Activated CD4-positive, alpha-beta T cell treated with anti-CD3 and anti-CD28 coated beads, Interleukin-2, amount 10 ng/mL, durations not matched to agents 7 days and 5 days (primary cell): Measurements from ENCODE around the gene SEC16B. TPM values are rescaled to one million over a fixed set of nuclear protein-coding genes. Genes with fewer than 3 reads are reported as not detected.
A peak's percentile ranks its signal among the peaks of the same experiment; 100 is the strongest.

Source experiments
- CTCF ChIA-PET: fragments of 350-600 bp; sonication (Branson Sonifier 250); formaldehyde crosslinking; loops from one replicate; lab custom pipeline; 2021; ENCODE audit warnings: antibody characterized with exemption; lab: Charles Lee
- POLR2A ChIA-PET: fragments of 350-600 bp; sonication (Branson Sonifier 250); formaldehyde crosslinking; loops from one replicate; lab custom pipeline; 2021; ENCODE audit warnings: antibody characterized with exemption; lab: Charles Lee
- DNase-seq: peaks from one replicate; pipeline ENCODE4 v3.0.0-alpha.2; 2020
- H3K27ac Mint-ChIP-seq: one replicate; pipeline ENCODE4 v1.8.0; 2021; ENCODE audit warnings: mild to moderate bottlenecking, moderate library complexity, mixed read lengths
- H3K27me3 Mint-ChIP-seq: one replicate; pipeline ENCODE4 v1.8.0; 2021; ENCODE audit warnings: mixed read lengths
- H3K36me3 Mint-ChIP-seq: one replicate; pipeline ENCODE4 v1.8.0; 2021; ENCODE audit warnings: low read depth, mixed read lengths
- H3K4me1 Mint-ChIP-seq: one replicate; pipeline ENCODE4 v1.8.0; 2021; ENCODE audit warnings: mixed read lengths
- H3K4me3 Mint-ChIP-seq: one replicate; pipeline ENCODE4 v1.8.0; 2021; ENCODE audit warnings: mild to moderate bottlenecking, moderate library complexity, mixed read lengths
- H3K9me3 Mint-ChIP-seq: one replicate; pipeline ENCODE4 v1.8.0; 2021; ENCODE audit warnings: mixed read lengths
- total RNA-seq, 2 experiments: library from RNA; stranded (reverse); gene quantifications; one replicate each; pipeline ENCODE4 v1.2.3, GENCODE V29; 2021

SEC16B gene
- total RNA-seq, 2 experiments from 2014 or later = 0.23 TPM; not detected in 1

DNA sequence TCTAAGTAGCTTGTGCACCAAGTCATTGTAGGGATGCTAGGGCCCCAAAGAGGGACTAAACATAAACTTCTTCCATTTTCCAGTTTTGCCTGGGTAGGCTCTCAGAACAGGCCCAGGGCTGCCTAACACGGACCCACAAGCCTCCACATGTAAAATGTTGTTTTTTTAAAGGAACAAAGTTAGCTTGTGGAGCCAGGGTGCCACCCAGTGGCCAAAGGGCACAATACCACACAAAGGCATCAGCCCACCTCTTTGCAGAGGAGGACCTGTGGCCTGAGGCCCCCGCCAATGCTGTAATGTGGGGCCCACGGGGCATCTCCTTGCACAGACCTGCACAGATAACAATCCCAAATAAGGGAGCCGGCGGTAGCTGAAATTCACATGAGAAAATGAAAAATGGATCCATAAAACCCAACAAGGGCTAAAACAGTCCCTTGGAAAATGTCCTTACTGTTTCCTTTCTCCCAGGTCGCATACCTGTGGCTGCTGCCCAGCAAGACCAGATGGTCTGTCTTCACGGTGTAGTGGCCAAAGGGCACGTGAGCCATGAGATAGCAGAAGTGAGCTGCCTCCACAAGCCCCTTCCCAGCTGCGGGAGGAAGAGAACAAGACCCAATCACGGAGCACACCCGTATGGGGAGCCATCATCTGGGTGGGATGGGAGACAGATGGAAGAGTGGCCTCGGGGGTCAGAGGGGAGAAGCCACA is 23.8 kb downstream of the SEC16B start:
- peak; percentile 45 for DNase-seq

DNA sequence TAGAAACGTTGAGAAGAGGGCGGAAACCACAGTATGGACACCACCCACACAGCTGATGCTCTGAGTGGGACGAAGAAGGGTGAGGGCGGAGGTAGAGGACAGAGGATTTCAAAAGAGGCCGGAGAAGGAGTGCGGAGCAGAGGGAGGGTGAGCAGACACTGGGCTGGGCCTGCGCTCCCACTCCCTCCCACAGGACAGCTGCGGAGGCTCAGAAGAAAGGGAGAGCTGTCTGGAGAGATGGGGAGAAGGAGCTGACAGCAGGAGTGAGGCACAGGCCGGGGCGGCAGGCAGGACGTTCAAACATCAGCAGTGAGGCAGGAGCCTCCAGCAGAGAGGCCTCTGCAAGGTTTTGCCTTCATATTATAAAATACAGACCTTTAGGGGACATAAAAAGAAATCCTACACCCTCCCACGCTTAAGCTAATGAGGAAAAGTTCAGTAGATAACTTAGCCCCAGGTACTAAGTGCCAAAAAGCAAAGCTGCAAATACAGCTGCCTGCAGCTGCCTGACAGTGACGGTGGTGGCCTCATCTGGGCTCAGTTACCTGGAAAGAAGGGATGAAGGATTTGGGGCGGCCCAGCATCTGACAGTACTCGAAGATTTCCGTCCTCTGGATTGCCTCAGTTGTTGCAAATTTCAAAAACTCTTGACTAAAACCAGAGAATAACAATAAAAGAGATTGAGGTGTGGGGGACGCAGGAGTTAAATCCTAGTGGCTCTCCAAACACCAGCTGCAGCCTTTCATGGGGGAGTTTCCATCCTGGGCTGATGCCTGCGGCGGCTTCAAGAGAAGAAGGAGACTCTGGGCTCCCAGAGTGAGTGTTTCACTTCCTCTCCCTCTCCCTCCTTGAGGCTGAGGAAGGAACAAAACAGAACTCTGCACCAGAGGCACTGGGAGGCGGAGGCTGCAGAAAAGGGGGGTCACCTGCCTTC is 25.6 kb downstream of the SEC16B start:
- POLR2A ChIA-PET = no interaction called here
- no peaks in the 10 kb centered on the region for H3K4me1 Mint-ChIP-seq
- no peak overlapping the region for H3K27ac Mint-ChIP-seq
- no peak overlapping the region for H3K4me3 Mint-ChIP-seq
- CTCF ChIA-PET = no interaction called here
- DNase-seq = no peak
- no peaks in the 10 kb centered on the region for H3K27me3 Mint-ChIP-seq
- H3K36me3 Mint-ChIP-seq = no peaks in the 10 kb centered on the region
- H3K9me3 Mint-ChIP-seq = no peaks in the 10 kb centered on the region

More for the DNA sequence above, 23.8 kb downstream of the SEC16B start:
- no peaks in the 10 kb centered on the region for H3K4me1 Mint-ChIP-seq
- ChIA-PET POLR2A (no interaction called here), CTCF (no interaction called here)
- H3K27ac Mint-ChIP-seq = no peak overlapping the region
- no peaks in the 10 kb centered on the region for H3K9me3 Mint-ChIP-seq
- H3K27me3 Mint-ChIP-seq = no peaks in the 10 kb centered on the region
- H3K36me3 Mint-ChIP-seq = no peaks in the 10 kb centered on the region
- H3K4me3 Mint-ChIP-seq = no peak overlapping the region

DNA sequence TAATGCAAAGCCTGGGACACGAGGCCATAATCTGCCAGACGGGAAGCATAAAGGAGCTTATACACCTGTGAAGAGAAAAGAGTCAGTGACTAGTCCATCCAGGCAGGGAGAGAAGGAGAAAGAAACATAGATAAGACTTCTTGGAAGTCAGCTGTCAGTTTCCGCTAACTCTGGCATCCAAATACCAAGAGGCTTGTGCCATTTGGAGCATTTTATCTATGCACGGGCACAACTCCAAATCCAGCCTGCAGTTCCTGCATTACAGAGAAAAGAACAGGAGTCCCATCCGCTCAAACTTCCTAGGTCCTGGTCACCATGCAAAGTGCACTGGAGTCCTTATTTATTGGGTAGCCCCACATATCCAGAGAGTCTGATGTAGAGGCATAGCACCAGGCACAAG is 27.9 kb downstream of the SEC16B start:
- H3K36me3 Mint-ChIP-seq = no peaks in the 10 kb centered on the region
- DNase-seq = no peak
- ChIA-PET POLR2A (no interaction called here), CTCF (no interaction called here)
- no peaks in the 10 kb centered on the region for H3K9me3 Mint-ChIP-seq
- H3K27me3 Mint-ChIP-seq = no peaks in the 10 kb centered on the region
- no peak overlapping the region for H3K27ac Mint-ChIP-seq
- H3K4me3 Mint-ChIP-seq = no peak overlapping the region
- no peaks in the 10 kb centered on the region for H3K4me1 Mint-ChIP-seq

- no peak for DNase-seq
- CTCF ChIA-PET = no interaction called here
- Mint-ChIP-seq H3K4me3 (no peak overlapping the region), H3K27ac (peak overlapping the region; percentile 52), H3K36me3 (no peaks in the 10 kb centered on the region), H3K27me3 (no peaks in the 10 kb centered on the region), H3K4me1 (no peaks in the 10 kb centered on the region), H3K9me3 (no peaks in the 10 kb centered on the region)
- POLR2A ChIA-PET = no interaction called here
These were observed 29.2 kb downstream of the SEC16B start for GRCh38 chr1:177940682-177941081.

DNA sequence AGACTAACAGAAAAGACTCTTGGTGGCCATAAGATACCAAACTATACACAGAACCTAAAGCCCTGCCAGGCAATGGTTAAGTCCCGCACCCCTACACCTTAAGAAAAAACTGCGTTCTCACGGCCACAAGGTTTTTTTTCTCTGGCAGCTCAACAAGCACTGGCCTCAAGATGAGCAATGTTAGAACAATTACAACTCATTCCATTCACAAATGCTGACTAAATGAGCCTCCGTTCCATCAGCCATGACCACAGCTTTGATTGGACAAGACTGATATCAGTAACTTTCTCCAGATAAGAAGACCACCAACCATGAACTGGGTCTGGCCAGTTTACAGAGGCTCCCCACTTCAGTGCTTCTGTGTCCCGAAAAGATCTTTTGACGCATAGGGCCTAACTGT is 31.9 kb downstream of the SEC16B start:
- no peak overlapping the region for H3K4me3 Mint-ChIP-seq
- no peaks in the 10 kb centered on the region for H3K36me3 Mint-ChIP-seq

GRCh38 chr1:177937174-177937770 is 32.6 kb downstream of the SEC16B start:
- CTCF ChIA-PET = no interaction called here
- no peak for DNase-seq
- Mint-ChIP-seq H3K4me1 (no peaks in the 10 kb centered on the region), H3K27me3 (no peaks in the 10 kb centered on the region), H3K9me3 (no peaks in the 10 kb centered on the region), H3K36me3 (no peaks in the 10 kb centered on the region), H3K4me3 (no peak overlapping the region), H3K27ac (no peak overlapping the region)
- POLR2A ChIA-PET = no interaction called here

More for the DNA sequence above, 31.9 kb downstream of the SEC16B start:
- Mint-ChIP-seq H3K27me3 (no peaks in the 10 kb centered on the region), H3K9me3 (no peaks in the 10 kb centered on the region), H3K27ac (no peak overlapping the region), H3K4me1 (no peaks in the 10 kb centered on the region)
- CTCF ChIA-PET = no interaction called here
- DNase-seq = no peak
- POLR2A ChIA-PET = no interaction called here

DNA sequence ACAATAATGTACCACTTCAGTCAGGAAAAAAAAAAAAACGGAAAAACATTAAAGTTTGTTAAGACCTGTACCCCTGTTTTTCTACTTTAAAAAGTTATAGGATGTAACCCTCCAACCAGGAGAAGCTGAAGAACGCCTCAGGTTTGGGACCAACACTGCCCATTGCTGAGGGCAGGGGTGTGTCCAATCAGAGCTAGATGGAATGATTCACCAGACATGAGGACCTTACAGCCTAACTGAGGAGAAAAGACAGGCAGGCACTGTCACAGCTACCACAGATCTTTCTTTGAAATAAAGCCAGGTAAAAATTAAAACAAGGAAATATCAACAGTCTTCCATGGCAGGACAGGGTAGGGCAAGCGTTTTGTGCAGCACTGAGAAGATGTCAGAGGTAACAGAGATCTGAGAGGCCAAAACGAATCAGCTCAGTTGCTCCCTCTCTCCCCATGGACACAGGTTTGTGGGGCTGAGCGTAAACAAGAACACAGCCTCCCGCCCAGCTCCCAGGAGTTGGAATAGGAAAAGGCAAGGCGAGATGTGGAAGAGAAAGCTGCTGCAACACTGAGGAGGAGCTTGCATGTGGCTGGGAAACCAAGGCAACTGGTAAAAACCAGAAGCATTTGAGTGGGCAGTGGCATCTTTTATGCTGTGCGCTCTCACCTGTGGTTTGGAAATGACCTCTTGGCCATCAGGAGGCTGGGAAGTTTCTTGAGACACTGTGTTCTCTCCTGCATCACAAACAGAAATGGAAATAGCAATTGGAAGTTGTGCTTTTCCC is 34.0 kb downstream of the SEC16B start:
- H3K9me3 Mint-ChIP-seq = no peaks in the 10 kb centered on the region

DNA sequence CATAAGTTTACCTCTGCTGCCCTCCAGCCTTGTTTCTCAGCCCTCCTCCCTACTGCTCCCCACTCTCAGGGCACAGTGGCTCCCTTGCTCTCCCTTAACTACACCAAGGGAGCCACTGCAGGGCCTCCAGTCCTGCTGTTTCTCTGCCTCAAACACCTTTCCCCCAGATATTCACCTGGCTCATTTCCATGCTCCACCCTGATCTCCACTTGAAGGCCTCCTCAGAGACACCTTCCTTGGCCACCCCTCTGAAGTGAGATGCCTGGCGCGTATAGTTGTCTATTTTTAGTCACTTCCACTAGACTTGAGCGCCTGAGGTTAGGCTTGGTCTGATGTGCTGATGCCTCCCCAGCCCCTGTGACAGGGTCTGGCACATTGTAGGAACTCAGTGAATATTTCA is 34.9 kb downstream of the SEC16B start:
- no peak for DNase-seq
- Mint-ChIP-seq H3K4me1 (no peaks in the 10 kb centered on the region), H3K36me3 (no peaks in the 10 kb centered on the region), H3K27me3 (no peaks in the 10 kb centered on the region), H3K9me3 (no peaks in the 10 kb centered on the region), H3K4me3 (no peak overlapping the region), H3K27ac (no peak overlapping the region)
- ChIA-PET POLR2A (no interaction called here), CTCF (no interaction called here)

More for the DNA sequence above, 34.0 kb downstream of the SEC16B start:
- Mint-ChIP-seq H3K27ac (no peak overlapping the region), H3K4me1 (no peaks in the 10 kb centered on the region), H3K27me3 (no peaks in the 10 kb centered on the region), H3K4me3 (no peak overlapping the region), H3K36me3 (no peaks in the 10 kb centered on the region)
- CTCF ChIA-PET = interaction anchor here (1.2 kb wide), 1 partner anchor 15 kb away, joined by 7 read pairs; no protein-coding TSS in a partner anchor
- DNase-seq = no peak
- POLR2A ChIA-PET = no interaction called here

DNA sequence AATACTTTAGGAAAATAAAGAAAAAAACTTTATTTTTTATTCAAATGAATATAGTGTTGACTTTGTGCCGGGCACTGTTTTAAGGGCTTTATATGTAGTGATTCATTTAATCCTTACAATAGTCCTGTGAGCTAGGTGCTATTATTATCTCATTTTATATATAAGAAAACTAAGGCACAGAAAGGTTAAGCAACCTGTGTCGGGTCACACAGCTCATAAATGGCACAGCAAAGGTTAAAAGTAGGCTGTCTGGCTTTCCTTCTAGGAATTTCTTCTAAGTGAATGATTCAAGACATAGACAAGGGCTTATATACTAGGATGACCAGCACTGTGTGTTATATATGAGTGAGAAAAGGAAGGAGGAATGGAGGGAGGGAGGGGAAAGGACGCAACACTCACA is 35.4 kb downstream of the SEC16B start:
- no peak for DNase-seq
- no peaks in the 10 kb centered on the region for H3K27me3 Mint-ChIP-seq
- H3K4me3 Mint-ChIP-seq = no peak overlapping the region
- H3K36me3 Mint-ChIP-seq = no peaks in the 10 kb centered on the region
- ChIA-PET POLR2A (no interaction called here), CTCF (interaction anchor here (0.6 kb wide), 1 partner anchor 782 kb away, joined by 3 read pairs; no protein-coding TSS in a partner anchor)
- H3K9me3 Mint-ChIP-seq = no peaks in the 10 kb centered on the region
- H3K27ac Mint-ChIP-seq = no peak overlapping the region
- no peaks in the 10 kb centered on the region for H3K4me1 Mint-ChIP-seq

- no peak overlapping the region for H3K27ac Mint-ChIP-seq
- no peaks in the 10 kb centered on the region for H3K27me3 Mint-ChIP-seq
- POLR2A ChIA-PET = no interaction called here
- CTCF ChIA-PET = interaction anchor here (0.6 kb wide), 1 partner anchor 781 kb away, joined by 3 read pairs; no protein-coding TSS in a partner anchor
- no peaks in the 10 kb centered on the region for H3K36me3 Mint-ChIP-seq
- no peaks in the 10 kb centered on the region for H3K9me3 Mint-ChIP-seq
- H3K4me3 Mint-ChIP-seq = no peak overlapping the region
- DNase-seq = no peak
- H3K4me1 Mint-ChIP-seq = no peaks in the 10 kb centered on the region
These were observed 36.0 kb downstream of the SEC16B start for GRCh38 chr1:177933881-177934280.

DNA sequence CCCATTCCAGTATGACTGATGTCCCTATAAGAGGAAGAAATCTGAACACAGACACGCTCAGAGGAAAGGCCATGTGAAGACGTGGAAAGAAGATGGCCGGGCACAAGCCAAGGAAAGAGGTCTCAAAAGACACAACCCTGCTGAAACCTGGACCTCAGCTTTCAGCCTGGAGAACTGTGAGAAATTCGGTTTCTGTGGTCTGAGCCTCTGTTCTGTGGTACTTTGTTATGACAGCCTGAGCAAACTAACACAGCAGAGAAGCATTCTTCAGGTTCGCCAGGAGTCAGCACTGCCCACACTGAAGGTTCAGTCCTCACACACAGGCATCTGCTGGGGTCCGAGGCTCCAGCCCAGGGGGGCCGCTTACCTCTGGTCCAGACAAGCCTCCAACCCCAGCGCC is 37.7 kb downstream of the SEC16B start:
- Mint-ChIP-seq H3K36me3 (no peaks in the 10 kb centered on the region), H3K4me3 (no peak overlapping the region), H3K27ac (no peak overlapping the region), H3K9me3 (no peaks in the 10 kb centered on the region), H3K27me3 (no peaks in the 10 kb centered on the region), H3K4me1 (no peaks in the 10 kb centered on the region)
- POLR2A ChIA-PET = no interaction called here
- CTCF ChIA-PET = no interaction called here
- DNase-seq = no peak

- Mint-ChIP-seq H3K4me3 (no peak overlapping the region), H3K4me1 (no peaks in the 10 kb centered on the region), H3K27ac (no peak overlapping the region), H3K27me3 (no peaks in the 10 kb centered on the region), H3K9me3 (no peaks in the 10 kb centered on the region), H3K36me3 (no peaks in the 10 kb centered on the region)
- POLR2A ChIA-PET = no interaction called here
- DNase-seq = no peak
- CTCF ChIA-PET = interaction anchor here (0.7 kb wide), 1 partner anchor 9 kb away, joined by 3 read pairs; no protein-coding TSS in a partner anchor
These were observed 40.9 kb downstream of the SEC16B start for GRCh38 chr1:177928952-177929351.
